ENCODE measurements around the gene THG1L. TPM values are rescaled to one million over a fixed set of nuclear protein-coding genes. Genes with fewer than 3 reads are reported as not detected.

THG1L gene
- total and polyA plus RNA-seq, 2 experiments from 2014 or later = 12.2 to 13.8 TPM

GRCh38 chr5:157778121-157778805, 47.0 kb downstream of the THG1L start:
- no peaks in the 10 kb centered on the region for H3K79me2 ChIP-seq (replicated peaks; ENCODE audit: insufficient read depth)
- no peak overlapping the region for H3K27ac ChIP-seq (ENCODE audit: low read depth)
- H3K36me3 ChIP-seq (ENCODE audit: insufficient read depth) = no peaks in the 10 kb centered on the region; the same call in 1 of the 2 replicates
- no peaks in the 10 kb centered on the region for H3K27me3 ChIP-seq (ENCODE audit: insufficient read depth)
- no peak overlapping the region for H2AFZ ChIP-seq
- ATAC-seq (no peak), DNase-seq (ENCODE audit: low spot score) (no peak)
- H3K4me3 ChIP-seq = no peak overlapping the region
- Mint-ChIP-seq H3K36me3 (ENCODE audit: low read depth) (no peaks in the 10 kb centered on the region), H3K27me3 (ENCODE audit: insufficient read depth, low read depth, poor library complexity) (no peaks in the 10 kb centered on the region), H3K27ac (no peak overlapping the region), H3K4me1 (peaks cover 6% of the 10 kb centered on the region; the same call in 2 of the 3 replicates), H3K4me3 (no peak overlapping the region), H3K9me3 (no peaks in the 10 kb centered on the region)
- TF ChIP-seq ZNF331 (CRISPR knock-in tag; IDR thresholded peaks at IDR 0.05; ENCODE audit: low read depth) (no peak), ZNF462 (CRISPR knock-in tag; IDR thresholded peaks at IDR 0.05) (no peak), JUNB (IDR thresholded peaks at IDR 0.05; ENCODE audit: unreplicated experiment) (no peak), CTCF (conservative IDR thresholded peaks at IDR 0.05; ENCODE audit: low read depth in 2 of 2) (no peak), ZNF114 (CRISPR knock-in tag; IDR thresholded peaks at IDR 0.05) (no peak), POLR2AphosphoS5 (IDR thresholded peaks at IDR 0.05; ENCODE audit: low read depth) (no peak)
- peaks cover 5% of the 10 kb centered on the region; the same call in 1 of the 2 replicates for H3K4me1 ChIP-seq (ENCODE audit: insufficient read depth)
- no peaks in the 10 kb centered on the region; the same call in 1 of the 2 replicates for H3K9me2 ChIP-seq (ENCODE audit: insufficient read depth)
- no peaks in the 10 kb centered on the region for H4K20me1 ChIP-seq (replicated peaks; ENCODE audit: insufficient read depth)
- H3K4me2 ChIP-seq = no peak overlapping the region
- no peaks in the 10 kb centered on the region for H3F3A ChIP-seq (replicated peaks; ENCODE audit: low read depth)
